ENCODE results near the gene ZNF462.
A peak's percentile ranks its signal among the peaks of the same experiment; 100 is the strongest.

The ZNF462 gene

DNA sequence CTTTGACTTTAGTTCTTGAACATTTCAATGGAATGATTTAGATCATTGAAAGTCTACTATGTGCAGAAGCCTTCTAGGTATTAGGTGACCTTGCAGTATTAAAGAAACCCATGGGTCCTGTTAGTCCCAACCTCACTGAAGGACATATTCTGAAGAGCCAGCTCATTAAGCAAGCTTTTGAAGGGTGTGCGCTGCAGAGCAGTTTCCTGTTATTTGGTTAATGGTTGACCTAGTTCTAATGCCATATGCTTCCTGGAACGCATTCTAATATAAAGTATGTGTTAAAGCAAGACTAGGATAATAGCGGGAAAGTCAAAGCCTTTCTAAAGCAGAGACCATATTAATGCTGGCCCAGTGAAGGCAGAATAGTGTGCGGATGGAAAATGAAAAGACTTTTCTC lies 20.1 kb downstream of the ZNF462 start:
- Histone ChIP-seq H3K4me1 (peaks cover 18% of the 10 kb centered on the region), H3K36me3 (no peaks in the 10 kb centered on the region), H3K9ac (no peak overlapping the region), H3K27me3 (no peaks in the 10 kb centered on the region), H3K9me3 (no peaks in the 10 kb centered on the region), H4K20me1 (no peaks in the 10 kb centered on the region), H3K4me2 (peak overlapping the region; percentile 50), H3K27ac (no peak overlapping the region), H3K4me3 (no peak overlapping the region)
- no peak for TF ChIP-seq Cebpa-rat (IDR thresholded peaks at IDR 0.05)

- Histone ChIP-seq H3K27ac (no peak overlapping the region), H3K9ac (no peak overlapping the region), H3K4me3 (no peak overlapping the region), H4K20me1 (no peaks in the 10 kb centered on the region), H3K4me2 (peak overlapping the region; percentile 50; the same call in 1 of the 2 replicates), H3K9me3 (no peaks in the 10 kb centered on the region), H3K27me3 (no peaks in the 10 kb centered on the region), H3K36me3 (no peaks in the 10 kb centered on the region), H3K4me1 (peaks cover 18% of the 10 kb centered on the region)
- no peak for TF ChIP-seq Cebpa-rat (IDR thresholded peaks at IDR 0.05)
Observed at GRCh38 chr9:106883626-106884190, 20.7 kb downstream of the ZNF462 start.

- no peak overlapping the region for H3K4me2 ChIP-seq
- H3K9me3 ChIP-seq: no peaks in the 10 kb centered on the region
- peaks cover 18% of the 10 kb centered on the region for H3K4me1 ChIP-seq
Observed at GRCh38 chr9:106885451-106885850, 22.5 kb downstream of the ZNF462 start.

DNA sequence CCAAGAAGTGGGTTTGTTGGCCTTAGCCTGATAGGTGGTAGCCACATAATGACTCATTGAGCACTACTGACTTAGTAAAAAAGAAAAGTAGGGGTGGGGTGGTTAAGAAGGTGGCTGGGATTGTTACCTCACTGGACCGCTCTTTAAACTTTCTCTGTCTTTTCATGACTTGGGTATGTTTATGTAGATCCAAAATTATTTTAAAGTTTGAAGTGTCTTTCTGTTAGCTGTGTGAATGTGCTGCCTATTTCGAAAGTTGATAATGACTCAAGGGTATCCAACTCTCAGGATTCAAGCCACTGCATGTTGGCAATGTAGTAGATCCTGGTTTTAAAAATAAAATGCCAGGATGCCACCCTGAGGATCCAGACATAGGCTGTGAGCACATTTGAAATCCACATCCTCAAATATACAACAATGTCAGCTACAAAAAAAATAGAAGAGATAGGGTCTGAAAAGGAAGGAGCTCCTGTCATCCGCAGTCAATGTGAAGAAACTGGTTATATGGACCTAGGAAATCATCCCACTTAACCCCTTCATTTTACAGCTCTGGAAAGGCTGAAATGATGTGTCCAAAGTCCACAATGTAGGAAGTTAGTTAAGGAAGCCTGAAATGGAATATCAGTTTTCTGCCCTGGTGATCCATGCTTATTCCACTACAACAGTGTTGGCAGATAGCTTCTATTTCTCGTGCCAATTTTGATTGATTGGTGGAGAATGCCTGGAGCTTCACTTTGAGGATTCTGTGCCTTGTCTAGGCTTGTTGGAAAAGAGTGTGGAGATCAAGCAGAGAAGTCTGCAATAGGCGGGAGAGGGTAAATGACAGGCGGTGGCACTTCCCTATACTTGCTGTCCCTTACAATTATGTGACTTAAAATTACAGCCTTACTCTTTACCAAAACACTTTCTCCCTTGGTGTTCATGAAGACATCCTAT lies 23.4 kb downstream of the ZNF462 start:
- H3K27ac ChIP-seq: no peak overlapping the region
- H3K9me3 ChIP-seq: no peaks in the 10 kb centered on the region
- no peaks in the 10 kb centered on the region for H3K27me3 ChIP-seq
- TF ChIP-seq Cebpa-rat (IDR thresholded peaks at IDR 0.05): no peak
- H4K20me1 ChIP-seq: no peaks in the 10 kb centered on the region
- peaks cover 18% of the 10 kb centered on the region for H3K4me1 ChIP-seq
- H3K4me2 ChIP-seq: no peak overlapping the region
- no peaks in the 10 kb centered on the region for H3K36me3 ChIP-seq
- H3K4me3 ChIP-seq: no peak overlapping the region
- H3K9ac ChIP-seq: no peak overlapping the region

More at GRCh38 chr9:106885451-106885850, 22.5 kb downstream of the ZNF462 start:
- TF ChIP-seq Cebpa-rat (IDR thresholded peaks at IDR 0.05): no peak
- H3K9ac ChIP-seq: no peak overlapping the region
- no peaks in the 10 kb centered on the region for H3K27me3 ChIP-seq
- H3K36me3 ChIP-seq: no peaks in the 10 kb centered on the region
- H3K27ac ChIP-seq: no peak overlapping the region
- H3K4me3 ChIP-seq: no peak overlapping the region
- no peaks in the 10 kb centered on the region for H4K20me1 ChIP-seq

DNA sequence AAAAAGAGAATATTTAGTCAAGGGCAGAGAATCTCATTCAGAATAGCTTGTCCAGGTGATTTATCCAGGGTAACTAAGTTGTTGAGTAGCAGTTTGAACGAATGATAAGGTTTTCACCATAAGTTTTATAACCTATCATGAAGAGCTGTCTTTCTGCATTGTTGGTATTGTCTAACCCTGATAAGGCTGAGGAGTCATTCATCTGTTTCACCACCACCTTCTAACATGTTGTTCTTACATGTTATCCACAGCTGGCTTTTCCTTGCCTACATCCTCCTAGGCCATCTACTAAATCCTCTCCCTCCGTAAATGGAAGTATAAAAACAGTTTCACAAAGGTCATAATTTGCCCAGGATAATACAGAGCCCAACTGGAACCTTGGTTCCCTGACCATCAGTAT lies 24.1 kb downstream of the ZNF462 start:
- Histone ChIP-seq H3K4me3 (no peak overlapping the region), H3K27ac (no peak overlapping the region), H3K9me3 (no peaks in the 10 kb centered on the region), H4K20me1 (no peaks in the 10 kb centered on the region), H3K4me2 (no peak overlapping the region), H3K36me3 (no peaks in the 10 kb centered on the region), H3K27me3 (no peaks in the 10 kb centered on the region), H3K9ac (no peak overlapping the region), H3K4me1 (peaks cover 18% of the 10 kb centered on the region)
- TF ChIP-seq Cebpa-rat (IDR thresholded peaks at IDR 0.05): no peak

DNA sequence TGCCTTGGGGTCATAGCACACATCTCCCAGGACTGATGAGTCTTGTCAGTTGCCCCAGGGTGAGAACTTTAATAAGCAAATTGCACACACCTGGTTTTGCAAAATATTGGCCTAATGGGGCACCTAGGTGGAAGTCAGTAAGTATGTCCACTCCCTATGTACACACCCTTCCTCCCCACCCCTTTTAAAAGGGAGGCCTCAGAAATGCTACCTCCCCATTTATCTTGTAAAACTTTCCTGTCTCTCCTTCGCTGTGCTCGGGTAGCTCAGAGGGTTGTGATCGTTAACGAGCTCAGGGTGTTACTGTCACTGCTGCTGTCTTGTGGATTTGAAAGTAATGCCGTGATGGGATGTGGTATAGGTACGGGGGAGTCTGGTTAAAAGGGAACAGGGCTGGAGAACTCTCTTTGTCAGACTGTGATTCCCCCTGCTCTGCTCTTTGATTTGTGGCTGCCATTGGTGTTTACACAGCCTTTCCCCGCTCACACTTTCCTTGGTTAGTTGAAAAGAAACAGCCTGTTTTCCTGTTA lies 26.2 kb downstream of the ZNF462 start:
- Histone ChIP-seq H3K9ac (no peak overlapping the region), H3K4me2 (no peak overlapping the region), H3K4me1 (peaks cover 2% of the 10 kb centered on the region), H3K4me3 (no peak overlapping the region), H3K9me3 (no peaks in the 10 kb centered on the region), H3K27me3 (no peaks in the 10 kb centered on the region), H3K36me3 (no peaks in the 10 kb centered on the region), H3K27ac (no peak overlapping the region), H4K20me1 (no peaks in the 10 kb centered on the region)
- no peak for TF ChIP-seq Cebpa-rat (IDR thresholded peaks at IDR 0.05)

GRCh38 chr9:106890608-106891007 lies 27.6 kb downstream of the ZNF462 start:
- no peaks in the 10 kb centered on the region for H3K27me3 ChIP-seq
- H3K36me3 ChIP-seq: no peaks in the 10 kb centered on the region
- H3K27ac ChIP-seq: no peak overlapping the region
- no peaks in the 10 kb centered on the region for H3K4me1 ChIP-seq
- H3K4me3 ChIP-seq: no peak overlapping the region
- no peak overlapping the region for H3K9ac ChIP-seq
- TF ChIP-seq Cebpa-rat (IDR thresholded peaks at IDR 0.05): no peak
- no peaks in the 10 kb centered on the region for H4K20me1 ChIP-seq
- no peak overlapping the region for H3K4me2 ChIP-seq
- no peaks in the 10 kb centered on the region for H3K9me3 ChIP-seq

GRCh38 chr9:106891286-106891685 lies 28.3 kb downstream of the ZNF462 start:
- TF ChIP-seq Cebpa-rat (IDR thresholded peaks at IDR 0.05): no peak
- Histone ChIP-seq H3K4me1 (no peaks in the 10 kb centered on the region), H3K9ac (no peak overlapping the region), H3K4me3 (no peak overlapping the region), H3K27ac (no peak overlapping the region), H3K9me3 (no peaks in the 10 kb centered on the region), H3K4me2 (no peak overlapping the region), H3K27me3 (no peaks in the 10 kb centered on the region), H3K36me3 (no peaks in the 10 kb centered on the region), H4K20me1 (no peaks in the 10 kb centered on the region)

GRCh38 chr9:106892632-106893031 lies 29.7 kb downstream of the ZNF462 start:
- no peaks in the 10 kb centered on the region for H3K27me3 ChIP-seq
- no peak overlapping the region for H3K4me3 ChIP-seq
- no peaks in the 10 kb centered on the region for H3K9me3 ChIP-seq
- no peaks in the 10 kb centered on the region for H3K4me1 ChIP-seq
- no peak overlapping the region for H3K27ac ChIP-seq
- H4K20me1 ChIP-seq: no peaks in the 10 kb centered on the region
- no peak overlapping the region for H3K9ac ChIP-seq
- H3K4me2 ChIP-seq: no peak overlapping the region
- H3K36me3 ChIP-seq: no peaks in the 10 kb centered on the region
- no peak for TF ChIP-seq Cebpa-rat (IDR thresholded peaks at IDR 0.05)

DNA sequence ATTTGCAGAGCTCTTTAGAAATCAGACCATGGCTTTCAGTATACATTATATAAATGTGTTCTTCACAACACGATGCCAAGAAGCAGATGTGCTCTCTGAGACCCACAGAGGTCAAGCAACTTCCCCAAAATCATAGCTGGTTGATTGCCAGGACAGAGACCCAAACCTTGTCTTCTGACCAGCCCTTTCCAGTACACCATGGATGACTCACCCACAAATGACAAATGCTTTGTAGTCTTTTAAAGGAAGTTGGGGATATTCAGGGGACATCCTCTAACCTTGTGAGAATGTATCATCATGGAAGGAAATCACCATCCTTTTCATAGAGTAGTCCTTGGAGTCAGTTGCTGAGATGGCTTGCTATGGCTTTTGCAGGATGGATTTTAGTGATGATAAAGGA lies 30.1 kb downstream of the ZNF462 start:
- H3K4me2 ChIP-seq: no peak overlapping the region
- H3K4me1 ChIP-seq: no peaks in the 10 kb centered on the region
- H3K9ac ChIP-seq: no peak overlapping the region
- TF ChIP-seq Cebpa-rat (IDR thresholded peaks at IDR 0.05): no peak
- H3K36me3 ChIP-seq: no peaks in the 10 kb centered on the region
- no peaks in the 10 kb centered on the region for H4K20me1 ChIP-seq
- H3K27ac ChIP-seq: no peak overlapping the region
- H3K27me3 ChIP-seq: no peaks in the 10 kb centered on the region
- H3K4me3 ChIP-seq: no peak overlapping the region
- no peaks in the 10 kb centered on the region for H3K9me3 ChIP-seq
